Activated T-cell treated with anti-CD3 and anti-CD28 coated beads for 4 hours (primary cell): ENCODE measurements around the gene TMBIM1.

ENCODE experiments used
- DNase-seq: peaks from one replicate; pipeline ENCODE4 v3.0.0-alpha.2; 2020

The TMBIM1 gene

GRCh38 chr2:218271487-218271797 is 20.9 kb downstream of the TMBIM1 start:
- DNase-seq = no peak

- no peak for DNase-seq
Observed at GRCh38 chr2:218270721-218271486, 21.4 kb downstream of the TMBIM1 start.

GRCh38 chr2:218269900-218270720 is 22.2 kb downstream of the TMBIM1 start, which contains the start of the genes AAMP and PNKD:
Gene AAMP, minus strand, starts transcription at chr2:218270137. Its CDS starts 51 bp downstream, at chr2:218270086.
Gene PNKD, plus strand, starts transcription at chr2:218270519. Its CDS starts 17 bp downstream, at chr2:218270536.
- DNase-seq = peak; percentile 100

- no peak for DNase-seq
Observed at GRCh38 chr2:218267259-218267658, 25.0 kb downstream of the TMBIM1 start.

GRCh38 chr2:218266316-218266979 is 25.9 kb downstream of the TMBIM1 start:
- DNase-seq = no peak

- no peak for DNase-seq
Observed at GRCh38 chr2:218265626-218266025, 26.7 kb downstream of the TMBIM1 start.

- DNase-seq = no peak
Observed at GRCh38 chr2:218264773-218265561, 27.3 kb downstream of the TMBIM1 start.

GRCh38 chr2:218263817-218264641 is 28.3 kb downstream of the TMBIM1 start:
- DNase-seq = no peak

- no peak for DNase-seq
Observed at GRCh38 chr2:218262631-218263586, 29.4 kb downstream of the TMBIM1 start.

- no peak for DNase-seq
Observed at GRCh38 chr2:218262237-218262600, 30.1 kb downstream of the TMBIM1 start.

GRCh38 chr2:218261423-218262236 is 30.7 kb downstream of the TMBIM1 start:
- no peak for DNase-seq

GRCh38 chr2:218260742-218261422 is 31.4 kb downstream of the TMBIM1 start, which contains the start of gene GPBAR1:
Gene GPBAR1, plus strand, starts transcription at chr2:218261015. Its CDS starts 1,710 bp downstream, at chr2:218262725.
- DNase-seq = no peak

GRCh38 chr2:218260166-218260565 is 32.1 kb downstream of the TMBIM1 start:
- DNase-seq = no peak

GRCh38 chr2:218259099-218259961 is 33.0 kb downstream of the TMBIM1 start:
- no peak for DNase-seq

- DNase-seq = peak; percentile 66
Observed at GRCh38 chr2:218257390-218257981, 34.8 kb downstream of the TMBIM1 start.

GRCh38 chr2:218256612-218257350 is 35.5 kb downstream of the TMBIM1 start:
- DNase-seq = no peak

- DNase-seq = no peak
Observed at GRCh38 chr2:218255446-218255845, 36.9 kb downstream of the TMBIM1 start.
